GM10266 (cell line): Measurements from ENCODE around the gene ORC2.
"Not testable (repeated sequence)": the region's sequence is repeated elsewhere in the genome, so short reads cannot be mapped to it uniquely, and the experiment has no call there.

Source experiments
- DNase-seq: peaks from one replicate; pipeline ENCODE4 v3.0.0; 2012; ENCODE audit errors: extremely low spot score
- TF ChIP-seq, protein P1 (sequence below): IDR thresholded peaks from 2 replicates; pipeline ENCODE4 v1.5.1; 2012; ENCODE audit warnings: mild to moderate bottlenecking, low read depth; ENCODE audit not compliant: control insufficient read depth, insufficient read depth; ENCODE audit errors: missing control alignments

ORC2 gene

DNA sequence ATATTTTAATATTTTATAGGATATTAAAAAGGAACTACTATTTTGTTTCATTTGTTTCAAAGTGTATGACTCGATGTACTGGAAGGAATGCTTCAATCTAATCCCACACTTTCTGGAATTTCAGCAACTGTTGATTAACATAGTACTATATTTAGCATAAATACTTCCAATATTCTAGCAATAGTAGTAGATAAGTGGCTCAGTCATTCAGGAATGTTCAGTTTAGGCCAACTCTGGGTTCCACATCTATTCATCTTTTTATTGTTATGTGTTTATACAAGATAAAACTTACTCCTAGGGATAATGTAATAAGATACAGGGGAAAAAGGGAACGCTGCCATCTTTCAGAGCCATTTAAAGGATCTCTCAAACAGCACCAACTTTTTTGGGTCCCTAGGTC is 22.3 kb upstream of the ORC2 start:
- TF ChIP-seq, protein P1, sequence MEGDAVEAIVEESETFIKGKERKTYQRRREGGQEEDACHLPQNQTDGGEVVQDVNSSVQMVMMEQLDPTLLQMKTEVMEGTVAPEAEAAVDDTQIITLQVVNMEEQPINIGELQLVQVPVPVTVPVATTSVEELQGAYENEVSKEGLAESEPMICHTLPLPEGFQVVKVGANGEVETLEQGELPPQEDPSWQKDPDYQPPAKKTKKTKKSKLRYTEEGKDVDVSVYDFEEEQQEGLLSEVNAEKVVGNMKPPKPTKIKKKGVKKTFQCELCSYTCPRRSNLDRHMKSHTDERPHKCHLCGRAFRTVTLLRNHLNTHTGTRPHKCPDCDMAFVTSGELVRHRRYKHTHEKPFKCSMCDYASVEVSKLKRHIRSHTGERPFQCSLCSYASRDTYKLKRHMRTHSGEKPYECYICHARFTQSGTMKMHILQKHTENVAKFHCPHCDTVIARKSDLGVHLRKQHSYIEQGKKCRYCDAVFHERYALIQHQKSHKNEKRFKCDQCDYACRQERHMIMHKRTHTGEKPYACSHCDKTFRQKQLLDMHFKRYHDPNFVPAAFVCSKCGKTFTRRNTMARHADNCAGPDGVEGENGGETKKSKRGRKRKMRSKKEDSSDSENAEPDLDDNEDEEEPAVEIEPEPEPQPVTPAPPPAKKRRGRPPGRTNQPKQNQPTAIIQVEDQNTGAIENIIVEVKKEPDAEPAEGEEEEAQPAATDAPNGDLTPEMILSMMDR: no peak

DNA sequence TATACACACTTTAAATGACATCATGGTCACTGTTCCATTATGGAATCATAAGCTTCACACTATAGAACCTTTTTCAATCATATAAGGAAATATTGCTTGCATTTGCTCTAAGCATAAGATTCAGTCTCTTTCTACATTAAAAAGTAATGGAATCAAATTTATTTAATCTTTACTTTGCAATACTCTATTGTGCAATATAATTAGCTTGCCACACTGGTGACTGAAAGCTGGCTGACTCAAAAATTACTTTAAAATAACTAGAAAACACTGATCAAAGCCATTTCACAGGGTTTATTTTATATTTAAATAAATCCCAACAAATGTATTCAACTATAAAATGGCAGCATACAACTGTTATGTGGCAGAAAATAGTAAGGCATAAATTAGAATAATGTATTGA is 13.2 kb upstream of the ORC2 start:
- no peak for DNase-seq

More for the DNA sequence above, 22.3 kb upstream of the ORC2 start:
- no peak for DNase-seq

DNA sequence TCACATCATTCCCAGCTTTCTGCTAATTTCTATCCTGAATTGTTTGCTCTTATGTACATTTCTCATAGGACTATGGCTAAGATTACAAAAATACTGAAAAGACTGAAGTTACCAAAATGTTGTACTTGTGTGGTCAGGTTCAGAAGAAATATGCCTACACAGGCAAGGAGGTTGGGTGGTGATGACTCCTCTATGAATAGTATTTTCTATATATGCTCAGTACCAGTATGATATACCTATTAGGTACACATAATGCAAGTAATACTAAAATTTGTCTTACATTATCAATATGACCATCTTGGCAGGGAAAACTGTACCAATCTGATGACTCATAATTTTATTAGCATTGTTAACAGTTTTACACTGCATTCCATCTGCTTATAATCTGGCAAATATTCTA is 12.2 kb upstream of the ORC2 start:
- no peak for DNase-seq
- TF ChIP-seq, protein P1: no peak

More for the DNA sequence above, 13.2 kb upstream of the ORC2 start:
- TF ChIP-seq, protein P1: no peak

DNA sequence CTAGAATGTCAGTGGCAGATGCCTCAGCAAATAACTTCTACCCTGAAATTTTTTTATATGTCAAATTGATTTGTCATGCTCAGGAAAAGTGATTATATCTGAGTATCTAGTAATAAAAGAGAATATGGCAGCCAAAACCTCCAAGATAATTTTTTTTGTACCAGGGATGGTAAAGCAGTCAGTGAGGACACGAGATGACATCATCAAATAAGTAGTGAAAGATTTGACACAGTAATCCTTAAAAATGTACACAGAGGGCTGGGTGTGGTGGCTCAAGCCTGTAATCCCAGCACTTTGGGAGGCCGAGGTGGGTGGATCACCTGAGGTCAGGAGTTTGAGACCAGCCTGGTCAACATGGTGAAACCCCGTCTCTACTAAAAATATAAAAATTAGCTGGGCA is 6.6 kb upstream of the ORC2 start:
- not testable (repeated sequence) for DNase-seq

DNA sequence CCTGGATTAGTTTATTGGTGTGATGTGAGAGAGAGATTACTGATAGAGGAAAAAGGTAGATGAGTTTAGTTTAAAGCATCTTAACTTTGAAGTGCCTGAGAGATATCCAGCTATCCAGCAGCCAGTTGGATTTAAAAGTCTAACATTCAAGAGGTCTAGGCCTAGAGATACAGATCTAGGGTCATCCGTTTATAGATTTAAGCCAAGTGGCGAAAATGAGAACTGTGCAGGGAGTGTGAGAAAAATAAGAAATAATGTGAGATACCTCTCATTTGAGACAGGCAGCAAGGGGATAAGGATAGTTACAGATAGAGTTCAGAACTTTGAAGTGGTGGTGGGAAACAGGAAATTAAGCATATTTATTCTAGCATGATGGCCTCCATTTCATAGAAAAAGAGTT is 5.3 kb upstream of the ORC2 start:
- no peak for DNase-seq
- TF ChIP-seq, protein P1: no peak

DNA sequence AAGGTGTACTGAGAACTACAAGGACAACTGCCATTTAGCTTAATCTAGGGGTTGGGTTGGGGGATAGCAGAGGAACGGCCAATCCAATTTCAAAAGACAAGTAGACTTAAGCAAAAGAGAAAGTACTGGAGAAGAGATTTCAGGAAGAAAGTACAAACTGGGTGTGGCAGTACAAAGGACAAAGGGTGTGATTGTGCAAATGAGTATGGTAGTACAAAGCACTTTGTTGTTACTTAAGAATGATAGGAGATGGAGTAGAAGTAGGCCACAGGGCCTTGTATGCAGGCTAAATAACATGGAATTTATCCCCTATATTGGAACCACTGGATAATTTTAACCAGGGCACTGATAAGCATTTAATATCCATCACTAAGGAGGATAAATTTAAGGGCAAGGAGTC is 4.7 kb upstream of the ORC2 start:
- no peak for DNase-seq
- TF ChIP-seq, protein P1: no peak

DNA sequence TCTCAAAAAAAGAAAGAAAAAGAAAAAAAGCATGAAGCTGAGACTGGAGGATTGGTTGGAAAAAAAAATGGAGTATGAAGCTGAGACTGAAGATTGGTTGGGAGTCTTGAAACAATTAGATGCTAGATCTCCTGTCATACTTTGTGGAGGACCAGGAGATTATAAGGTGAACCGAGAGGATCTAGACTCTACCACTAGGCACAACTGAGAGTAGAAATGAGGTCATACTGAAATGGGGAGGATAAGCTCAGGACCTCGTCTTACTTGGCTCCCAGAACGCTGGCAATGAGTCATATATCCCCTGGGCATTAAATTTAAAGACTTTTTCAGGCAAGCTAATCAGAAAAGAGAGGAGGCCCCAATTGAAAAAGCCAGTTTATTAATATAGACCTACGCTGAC is 3.3 kb upstream of the ORC2 start:
- DNase-seq: peak; percentile 30
- TF ChIP-seq, protein P1: no peak

DNA sequence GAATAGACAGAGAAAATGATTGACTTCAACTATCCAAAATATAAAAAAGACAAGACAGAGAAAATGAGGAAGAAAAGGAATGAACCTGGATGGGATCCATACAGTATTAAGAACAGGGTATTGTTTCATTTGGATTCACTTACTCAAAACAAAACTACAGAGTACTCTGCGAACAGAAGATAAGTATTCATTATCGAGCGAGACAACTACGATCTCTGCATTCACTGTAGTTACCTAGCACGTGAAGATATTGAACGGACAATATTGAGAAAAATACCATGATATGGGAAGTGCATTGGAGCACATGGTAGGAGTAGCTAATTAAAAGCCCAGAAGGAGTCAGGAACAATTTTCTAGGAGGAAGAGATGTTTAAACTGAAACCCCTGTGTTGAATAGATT is 1.0 kb upstream of the ORC2 start:
- TF ChIP-seq, protein P1: no peak
- DNase-seq: no peak

DNA sequence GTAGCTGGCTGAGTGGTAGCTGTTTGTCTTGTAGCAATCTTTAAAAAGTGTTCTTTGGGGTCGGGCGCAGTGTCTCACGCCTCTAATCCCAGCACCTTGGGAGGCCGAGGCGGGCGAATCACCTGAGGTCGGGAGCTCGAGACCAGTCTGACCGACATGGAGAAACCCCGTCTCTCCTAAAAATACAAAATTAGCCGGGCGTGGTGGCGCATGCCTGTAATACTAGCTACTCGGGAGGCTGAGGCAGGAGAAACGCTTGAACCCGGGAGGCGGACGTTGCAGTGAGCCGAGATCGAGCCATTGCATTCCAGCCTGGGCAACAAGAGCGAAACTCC is 425 bp upstream of the ORC2 start:
- DNase-seq: not testable (repeated sequence)
